Measurements from ENCODE around the gene B4GALNT3. TPM values are rescaled to one million over a fixed set of nuclear protein-coding genes. Genes with fewer than 3 reads are reported as not detected.

The B4GALNT3 gene
- total and polyA plus RNA-seq, 2 of the 13 experiments (the other 11 are each of a cell fraction or from before 2014, with no cell fraction given), result 3.2 to 4.4 TPM

DNA sequence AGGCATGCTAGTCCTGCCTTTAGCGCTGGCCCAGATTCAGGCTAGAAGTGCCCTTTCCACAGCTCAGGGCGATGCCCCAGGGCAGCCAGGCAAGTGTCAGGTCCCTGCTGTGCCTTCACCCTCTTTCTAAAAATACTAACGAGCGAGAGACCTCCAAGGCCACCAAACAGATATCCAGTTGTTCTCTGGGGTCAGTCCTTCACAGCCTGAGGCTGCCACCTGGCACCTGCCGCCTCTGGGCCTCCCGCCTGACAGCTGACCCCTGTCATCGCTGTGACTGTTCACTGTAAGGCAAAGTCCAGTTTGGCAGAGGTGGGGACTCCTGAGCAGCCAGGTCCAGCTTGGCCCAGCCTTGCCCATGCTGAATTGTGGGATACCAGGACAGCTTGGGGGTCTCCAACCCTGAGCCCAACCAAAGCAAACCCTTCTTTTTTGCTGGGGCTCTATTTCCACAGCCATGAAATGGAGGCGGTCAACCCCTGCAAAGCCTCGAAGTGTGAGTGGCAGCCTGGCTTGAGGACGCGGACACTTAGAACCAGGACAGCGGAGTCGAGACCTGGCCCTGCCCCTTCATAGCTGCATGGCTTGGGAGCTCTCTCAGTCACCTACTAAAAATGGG is 123.6 kb downstream of the B4GALNT3 start (continued):
- no peak for TF ChIP-seq ZC3H4 (CRISPR knock-in tag; IDR thresholded peaks at IDR 0.05; ENCODE audit: borderline replicate concordance)
- no peak; the same call in 1 of the 2 replicates for TF ChIP-seq ZNF556 (CRISPR knock-in tag; IDR thresholded peaks at IDR 0.05; ENCODE audit: borderline replicate concordance)
- TF ChIP-seq CBFB (CRISPR knock-in tag; IDR thresholded peaks at IDR 0.05), result no peak; the same call in 1 of the 2 replicates
- TF ChIP-seq PHF8 (CRISPR knock-in tag; IDR thresholded peaks at IDR 0.05), result peak; percentile 25; the same call in 1 of the 2 replicates
- peak; percentile 88 for TF ChIP-seq ZNF567 (CRISPR knock-in tag; IDR thresholded peaks at IDR 0.05; ENCODE audit: borderline replicate concordance)

DNA sequence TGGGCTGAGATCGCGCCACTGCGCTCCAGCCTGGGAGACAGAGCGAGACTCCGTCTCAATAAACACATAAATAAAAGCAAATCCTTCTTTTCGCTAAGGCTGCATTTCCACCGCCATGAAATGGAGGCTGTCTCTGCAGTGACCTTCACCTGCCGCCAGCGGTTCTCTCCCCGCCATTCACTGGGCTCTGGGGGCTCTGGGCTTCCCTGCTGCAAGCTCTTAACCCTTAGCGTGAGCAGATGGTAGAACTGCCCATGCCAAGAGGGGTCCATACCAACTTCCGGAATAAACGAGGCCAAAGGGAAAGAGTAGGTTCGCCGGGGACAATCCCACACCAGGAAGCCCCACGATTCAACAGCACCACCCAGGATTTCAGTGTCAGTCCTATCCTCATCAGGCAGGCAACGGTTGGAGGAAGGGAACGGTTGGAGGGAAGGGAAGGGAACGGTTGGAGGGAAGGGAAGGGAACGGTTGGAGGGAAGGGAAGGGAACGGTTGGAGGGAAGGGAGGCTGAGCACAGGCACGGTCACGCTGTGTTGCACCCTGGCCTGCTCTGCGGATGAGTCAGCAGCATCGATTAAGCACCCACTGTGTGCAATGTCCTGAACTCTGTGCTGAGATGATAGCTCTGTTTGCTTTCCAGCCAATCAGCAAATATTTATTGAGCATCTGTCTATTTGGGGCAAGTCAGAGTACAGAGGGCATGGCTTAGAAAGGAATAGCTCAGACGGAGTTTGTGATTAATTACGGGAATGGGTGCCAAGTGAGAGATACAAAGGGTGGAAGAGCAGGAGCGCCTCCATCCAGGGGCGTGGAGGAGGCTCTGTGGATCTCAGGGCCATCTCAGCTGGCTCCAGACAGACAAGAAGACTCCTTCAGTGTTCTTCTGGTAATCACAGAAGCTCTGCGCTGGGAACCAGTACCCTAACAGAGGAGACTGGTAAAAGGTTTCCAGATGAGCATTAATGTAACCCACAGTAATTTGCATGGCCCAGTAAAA is 125.6 kb downstream of the B4GALNT3 start:
- H3K79me2 ChIP-seq (ENCODE audit: insufficient read depth, low read length), result no peaks in the 10 kb centered on the region
- peak overlapping the region; percentile 52 for H3K4me2 ChIP-seq (ENCODE audit: low read depth, low read length)
- H3K9me3 ChIP-seq (ENCODE audit: low read length), result no peaks in the 10 kb centered on the region
- in situ Hi-C loops (cut with HindIII; ENCODE audit: extremely low pct_ligation_motif_present, low pct_unique_long_range_greater_than_20kb), result no loop called here
- H4K20me1 ChIP-seq (ENCODE audit: insufficient read depth, low read length), result no peaks in the 10 kb centered on the region
- ChIA-PET CTCF (ENCODE audit: low intra/inter-chr PET ratio, low total read pairs) (no interaction called here), POLR2A (interaction anchor here (1.1 to 2.1 kb wide), 4 partner anchors 9 to 166 kb away, joined by 4 to 23 read pairs (median 10); no protein-coding TSS in a partner anchor)
- 57% methylated on average over 30 of the region's 30 CpGs for WGBS (ENCODE audit: low lambda C conversion rate)
- H3K27ac ChIP-seq (ENCODE audit: extremely low read length, insufficient read depth, low read length), result peak overlapping the region; percentile 88
- H3K36me3 ChIP-seq (replicated peaks in 1 of 2; ENCODE audit: control insufficient read depth in 1 of 2, insufficient read depth in 2 of 2, low read length in 2 of 2), result no peaks in the 10 kb centered on the region
- H3K4me1 ChIP-seq (ENCODE audit: insufficient read depth, low read length), result peaks cover 84% of the 10 kb centered on the region
- DNase-seq (ENCODE audit: low spot score) (peak; percentile 90), ATAC-seq (peak; percentile 81), FAIRE-seq (peak; percentile 97)
- H2AFZ ChIP-seq (ENCODE audit: low read length), result no peak overlapping the region
- BruUV-seq (replicated peaks), result no TSS peak
- H3K4me3 ChIP-seq (replicated peaks in 1 of 3; ENCODE audit: insufficient read depth in 1 of 3, low read depth in 2 of 3, low read length in 3 of 3), result no peak overlapping the region
- no peaks in the 10 kb centered on the region for H3K27me3 ChIP-seq (ENCODE audit: control insufficient read depth in 1 of 2, insufficient read depth in 2 of 2, low read length in 2 of 2)
- intact Hi-C loops (cut with micrococcal nuclease; ENCODE audit: unreplicated experiment), result no loop called here
- peak overlapping the region; percentile 51 for H3K9ac ChIP-seq (ENCODE audit: insufficient read depth, low read depth, low read length)
- TF ChIP-seq MED13 (CRISPR knock-in tag; IDR thresholded peaks at IDR 0.05) (no peak), KAT7 (CRISPR knock-in tag; IDR thresholded peaks at IDR 0.05; ENCODE audit: borderline replicate concordance) (no peak), ZNF329 (CRISPR knock-in tag; IDR thresholded peaks at IDR 0.05; ENCODE audit: low read depth) (no peak), GLI4 (CRISPR knock-in tag; IDR thresholded peaks at IDR 0.05; ENCODE audit: borderline replicate concordance) (no peak), ZNF564 (CRISPR knock-in tag; IDR thresholded peaks at IDR 0.05) (peak; percentile 59; the same call in 1 of the 2 replicates), CBX1 (IDR thresholded peaks at IDR 0.05; ENCODE audit: low read depth) (peak; percentile 88), TARDBP (CRISPR knock-in tag; IDR thresholded peaks at IDR 0.05) (peak; percentile 94), KMT2B (CRISPR knock-in tag; IDR thresholded peaks at IDR 0.05) (peak; percentile 31; the same call in 1 of the 2 replicates), EZH2 (conservative IDR thresholded peaks at IDR 0.05; ENCODE audit: low read depth, low read length) (no peak), CEBPB (IDR thresholded peaks at IDR 0.05; ENCODE audit: borderline replicate concordance, low read depth, low read length) (peak; percentile 48; the same call in 1 of the 2 replicates)
- TF ChIP-seq, protein P1, sequence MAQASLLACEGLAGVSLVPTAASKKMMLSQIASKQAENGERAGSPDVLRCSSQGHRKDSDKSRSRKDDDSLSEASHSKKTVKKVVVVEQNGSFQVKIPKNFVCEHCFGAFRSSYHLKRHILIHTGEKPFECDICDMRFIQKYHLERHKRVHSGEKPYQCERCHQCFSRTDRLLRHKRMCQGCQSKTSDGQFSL (CRISPR knock-in tag; IDR thresholded peaks at IDR 0.05), result no peak
- TF ChIP-seq, protein P2, sequence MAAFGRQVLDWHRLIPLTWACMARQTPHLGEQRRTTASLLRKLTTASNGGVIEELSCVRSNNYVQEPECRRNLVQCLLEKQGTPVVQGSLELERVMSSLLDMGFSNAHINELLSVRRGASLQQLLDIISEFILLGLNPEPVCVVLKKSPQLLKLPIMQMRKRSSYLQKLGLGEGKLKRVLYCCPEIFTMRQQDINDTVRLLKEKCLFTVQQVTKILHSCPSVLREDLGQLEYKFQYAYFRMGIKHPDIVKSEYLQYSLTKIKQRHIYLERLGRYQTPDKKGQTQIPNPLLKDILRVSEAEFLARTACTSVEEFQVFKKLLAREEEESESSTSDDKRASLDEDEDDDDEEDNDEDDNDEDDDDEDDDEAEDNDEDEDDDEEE (CRISPR knock-in tag; IDR thresholded peaks at IDR 0.05), result no peak
- TF ChIP-seq, protein P3, sequence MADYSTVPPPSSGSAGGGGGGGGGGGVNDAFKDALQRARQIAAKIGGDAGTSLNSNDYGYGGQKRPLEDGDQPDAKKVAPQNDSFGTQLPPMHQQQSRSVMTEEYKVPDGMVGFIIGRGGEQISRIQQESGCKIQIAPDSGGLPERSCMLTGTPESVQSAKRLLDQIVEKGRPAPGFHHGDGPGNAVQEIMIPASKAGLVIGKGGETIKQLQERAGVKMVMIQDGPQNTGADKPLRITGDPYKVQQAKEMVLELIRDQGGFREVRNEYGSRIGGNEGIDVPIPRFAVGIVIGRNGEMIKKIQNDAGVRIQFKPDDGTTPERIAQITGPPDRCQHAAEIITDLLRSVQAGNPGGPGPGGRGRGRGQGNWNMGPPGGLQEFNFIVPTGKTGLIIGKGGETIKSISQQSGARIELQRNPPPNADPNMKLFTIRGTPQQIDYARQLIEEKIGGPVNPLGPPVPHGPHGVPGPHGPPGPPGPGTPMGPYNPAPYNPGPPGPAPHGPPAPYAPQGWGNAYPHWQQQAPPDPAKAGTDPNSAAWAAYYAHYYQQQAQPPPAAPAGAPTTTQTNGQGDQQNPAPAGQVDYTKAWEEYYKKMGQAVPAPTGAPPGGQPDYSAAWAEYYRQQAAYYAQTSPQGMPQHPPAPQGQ (CRISPR knock-in tag; IDR thresholded peaks at IDR 0.05; ENCODE audit: borderline replicate concordance), result no peak
